ENCODE measurements around the gene RRAS.

DNA sequence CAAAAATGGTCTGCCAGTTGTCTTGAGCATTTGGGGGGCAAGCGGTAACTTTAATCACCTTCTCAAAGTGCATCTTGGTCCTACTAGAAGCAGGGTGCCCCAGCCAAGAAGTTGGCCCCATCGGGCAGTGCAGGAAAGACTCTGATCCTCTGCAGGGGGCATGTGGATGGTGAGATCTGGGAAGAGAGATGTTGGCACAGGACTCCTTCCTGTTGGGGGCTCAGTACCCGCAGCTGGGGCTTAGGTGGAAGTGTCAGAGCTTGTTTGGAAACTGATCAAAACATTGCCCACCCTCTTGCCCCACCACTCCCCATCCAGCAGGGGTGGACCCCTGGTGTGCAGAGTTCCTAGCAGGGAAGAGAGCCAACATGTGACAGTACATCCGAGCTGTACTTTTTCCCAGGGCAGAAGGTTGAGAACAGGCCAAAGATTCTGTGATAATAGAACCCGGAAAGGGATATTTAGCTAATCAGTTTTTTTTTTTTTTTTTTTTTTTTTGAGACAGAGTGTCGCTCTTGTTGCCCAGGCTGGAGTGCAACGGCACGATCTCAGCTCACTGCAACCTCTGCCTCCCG is 8.8 kb downstream of the RRAS start:
- TF ChIP-seq CTCF (IDR thresholded peaks at IDR 0.05) (no peak), EP300 (IDR thresholded peaks at IDR 0.05) (no peak)

All from ovary (tissue), 3 donors.